CD4-positive, alpha-beta memory T cell (primary cell): ENCODE data around the gene MALAT1. TPM values are rescaled to one million over a fixed set of nuclear protein-coding genes. Genes with fewer than 3 reads are reported as not detected.
A peak's percentile ranks its signal among the peaks of the same experiment; 100 is the strongest.
"Not testable (repeated sequence)": the region's sequence is repeated elsewhere in the genome, so short reads cannot be mapped to it uniquely, and the experiment has no call there.

Experiments
- CTCF ChIA-PET: fragments of 350-600 bp; sonication (Branson Sonifier 250); formaldehyde crosslinking; loops from one replicate; lab custom pipeline; 2021; ENCODE audit warnings: inconsistent platforms; ENCODE audit not compliant: partially characterized antibody; lab: Charles Lee
- POLR2A ChIA-PET: fragments of 350-600 bp; sonication (Branson Sonifier 250); formaldehyde crosslinking; loops from one replicate; lab custom pipeline; 2021; ENCODE audit not compliant: partially characterized antibody; lab: Charles Lee
- DNase-seq, 5 donors: peaks; one replicate each; pipeline versions ENCODE4 v3.0.0 to v3.0.0-alpha.2; 2020 to 2022; ENCODE audit warnings: mixed read lengths in 1 of 5
- H3K27ac ChIP-seq: one replicate; pipeline ENCODE4 v1.7.0; 2013; ENCODE audit warnings: low read depth, low read length
- H3K27me3 ChIP-seq: 2 replicates; pipeline ENCODE4 v1.7.0; 2013; ENCODE audit warnings: mild to moderate bottlenecking, low read length, moderate library complexity; ENCODE audit not compliant: insufficient read depth
- H3K36me3 ChIP-seq: 2 replicates; pipeline ENCODE4 v1.7.0; 2013; ENCODE audit warnings: mild to moderate bottlenecking, low read length, moderate library complexity; ENCODE audit not compliant: insufficient read depth
- H3K4me1 ChIP-seq: 2 replicates; pipeline ENCODE4 v1.7.0; 2013; ENCODE audit warnings: mild to moderate bottlenecking, low read length, moderate library complexity; ENCODE audit not compliant: insufficient read depth
- H3K4me3 ChIP-seq, 2 donors: one replicate each; pipeline ENCODE4 v1.7.0; 2013; ENCODE audit warnings: low read length in 2 of 2, mild to moderate bottlenecking in 1 of 2
- H3K9me3 ChIP-seq, 2 donors: one replicate each; pipeline ENCODE4 v1.7.0; 2013; ENCODE audit warnings: low read length in 2 of 2, control low read depth in 1 of 2; ENCODE audit not compliant: control insufficient read depth in 1 of 2
- H3K27ac Mint-ChIP-seq, 7 donors: one replicate each; pipeline ENCODE4 v1.8.0; 2020 to 2021; ENCODE audit warnings: mixed read lengths in 7 of 7, mild to moderate bottlenecking in 6 of 7, inconsistent platforms in 3 of 7, moderate library complexity in 3 of 7
- H3K27me3 Mint-ChIP-seq, 2 donors: one replicate each; pipeline ENCODE4 v1.8.0; 2020 to 2021; ENCODE audit warnings: mixed read lengths in 2 of 2
- H3K36me3 Mint-ChIP-seq, 2 donors: one replicate each; pipeline ENCODE4 v1.8.0; 2020 to 2021; ENCODE audit warnings: mixed read lengths in 2 of 2, inconsistent platforms in 1 of 2, mild to moderate bottlenecking in 1 of 2
- H3K4me1 Mint-ChIP-seq, 4 donors: one replicate each; pipeline ENCODE4 v1.8.0; 2020 to 2021; ENCODE audit warnings: mixed read lengths in 4 of 4, mild to moderate bottlenecking in 1 of 4
- H3K4me3 Mint-ChIP-seq, 8 donors: one replicate each; pipeline ENCODE4 v1.8.0; 2020 to 2021; ENCODE audit warnings: mixed read lengths in 8 of 8, mild to moderate bottlenecking in 7 of 8, moderate library complexity in 6 of 8, inconsistent platforms in 3 of 8
- H3K9me3 Mint-ChIP-seq, 8 donors: one replicate each; pipeline ENCODE4 v1.8.0; 2020 to 2021; ENCODE audit warnings: mixed read lengths in 8 of 8, mild to moderate bottlenecking in 5 of 8, inconsistent platforms in 3 of 8, moderate library complexity in 1 of 8
- intact Hi-C: fragments of 100-400 bp; cut with micrococcal nuclease; formaldehyde crosslinking; loops from one replicate; pipeline ENCODE4 v1.15.1; 2023
- polyA plus RNA-seq, 2 donors: library from polyadenylated mRNA; unstranded; fragments of 300-500 nt; fragmentation: Illumina TruSeq; gene quantifications; one replicate each; pipeline ENCODE4 v1.2.3, GENCODE V29; 2021
- total RNA-seq, 2 experiments: library from RNA; stranded (reverse); gene quantifications; one replicate each; pipeline ENCODE4 v1.2.3, GENCODE V29; 2021

Gene MALAT1
- total and polyA plus RNA-seq, 4 experiments from 2014 or later, result 2,969 to 29,932 (median 16,273) TPM

DNA sequence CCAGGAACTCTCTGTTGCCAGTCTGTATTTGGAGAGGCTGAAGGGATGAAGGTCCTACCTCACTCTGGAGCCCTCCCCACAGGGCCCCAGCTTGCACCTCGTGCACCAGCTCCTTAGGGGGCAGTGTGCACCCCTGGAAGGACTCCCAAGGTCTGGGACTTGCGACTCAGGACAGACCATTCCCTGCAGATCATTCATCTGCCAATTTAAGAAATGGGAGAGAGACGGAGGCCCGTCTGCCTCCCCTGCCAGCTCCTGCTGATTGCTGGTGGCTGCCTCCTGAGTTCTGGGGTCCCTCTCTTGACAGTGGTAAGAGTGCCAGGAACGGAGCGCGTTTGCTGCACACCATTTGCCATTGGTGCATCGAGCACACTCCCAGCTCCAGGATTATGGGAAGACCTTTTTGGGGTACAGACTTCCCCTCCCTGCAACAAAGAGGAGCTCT lies 27.4 kb upstream of the MALAT1 start:
- intact Hi-C loops, result no loop called here
- H3K36me3 ChIP-seq, result no peaks in the 10 kb centered on the region
- Mint-ChIP-seq H3K27ac (peak overlapping the region; percentile 88 to 99 (median 98)), H3K4me3 (peak overlapping the region in 5 of 8 donors; percentile 70 to 85 (median 74)), H3K4me1 (peaks cover 13 to 28% (median 23%) of the 10 kb centered on the region in 4 donors), H3K27me3 (no peaks in the 10 kb centered on the region), H3K36me3 (no peaks in the 10 kb centered on the region), H3K9me3 (no peaks in the 10 kb centered on the region)
- peak overlapping the region; percentile 74 for H3K27ac ChIP-seq
- POLR2A ChIA-PET, result interaction anchor here (0.7 to 25.8 kb wide), 26 partner anchors 9 to 419 kb away, joined by 3 to 1536 read pairs (median 3); partner anchors contain the start of genes CCDC85B, DPF2, EHBP1L1 and MALAT1
- DNase-seq, result no peak
- CTCF ChIA-PET, result interaction anchor here (0.7 to 8.2 kb wide), 16 partner anchors 8 to 157 kb away, joined by 3 to 88 read pairs (median 4); partner anchors contain the start of genes CDC42EP2 and MALAT1
- no peaks in the 10 kb centered on the region for H3K9me3 ChIP-seq
- no peaks in the 10 kb centered on the region for H3K27me3 ChIP-seq
- H3K4me3 ChIP-seq, result peak overlapping the region in 1 of 2 donors; percentile 8
- H3K4me1 ChIP-seq, result peaks cover 19% of the 10 kb centered on the region

DNA sequence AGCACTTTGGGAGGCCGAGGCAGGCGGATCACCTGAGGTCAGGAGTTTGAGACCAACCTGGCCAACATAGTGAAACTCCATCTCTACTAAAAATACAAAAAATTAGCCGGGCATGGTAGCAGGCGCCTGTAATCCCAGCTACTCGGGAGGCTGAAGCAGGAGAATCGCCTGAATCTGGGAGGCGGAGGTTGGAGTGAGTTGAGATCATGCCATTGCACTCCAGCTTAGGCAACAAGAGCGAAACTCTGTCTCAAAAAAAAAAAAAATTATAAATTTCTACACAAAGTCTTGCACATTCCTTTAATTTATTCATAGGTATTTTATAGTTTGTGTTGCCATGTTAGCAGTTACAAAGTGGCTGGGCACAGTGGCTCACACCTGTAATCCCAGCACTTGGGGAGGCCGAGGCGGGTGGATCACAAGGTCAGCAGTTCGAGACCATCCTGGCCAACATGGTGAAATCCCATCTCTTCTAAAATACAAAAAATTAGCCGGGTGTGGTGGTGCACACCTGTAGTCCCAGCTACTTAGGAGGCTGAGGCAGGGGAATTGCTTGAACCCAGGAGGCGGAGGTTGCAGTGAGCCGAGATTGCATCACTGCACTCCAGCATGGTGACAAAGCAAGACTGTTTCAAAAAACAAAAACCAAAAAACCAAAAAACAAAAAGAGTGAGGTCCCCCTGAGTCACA lies 26.1 kb upstream of the MALAT1 start:
- not testable (repeated sequence) for H3K27me3 Mint-ChIP-seq, H3K9me3 ChIP-seq, H3K27me3 ChIP-seq, H3K9me3 Mint-ChIP-seq, H3K4me3 ChIP-seq, H3K36me3 ChIP-seq, DNase-seq, H3K36me3 Mint-ChIP-seq
- Histone ChIP-seq H3K27ac (peak overlapping the region; percentile 74), H3K4me1 (peaks cover 25% of the 10 kb centered on the region)
- ChIA-PET CTCF (interaction anchor here (0.7 to 8.2 kb wide), 15 partner anchors 11 to 158 kb away, joined by 3 to 88 read pairs (median 5); partner anchors contain the start of genes CDC42EP2 and MALAT1), POLR2A (interaction anchor here (0.9 to 25.8 kb wide), 14 partner anchors 8 to 418 kb away, joined by 3 to 1536 read pairs (median 5); partner anchors contain the start of genes CCDC85B, EHBP1L1, MALAT1 and NEAT1)
- Mint-ChIP-seq H3K4me3 (peak overlapping the region in 7 of 8 donors; percentile 56 to 85 (median 74)), H3K4me1 (peaks cover 16 to 35% (median 28%) of the 10 kb centered on the region in 4 donors), H3K27ac (peak overlapping the region; percentile 88 to 99 (median 98))
- intact Hi-C loops, result loop anchor here (1.0 kb wide), 2 partner anchors 25 to 90 kb away; partner anchors contain the start of gene SLC25A45

DNA sequence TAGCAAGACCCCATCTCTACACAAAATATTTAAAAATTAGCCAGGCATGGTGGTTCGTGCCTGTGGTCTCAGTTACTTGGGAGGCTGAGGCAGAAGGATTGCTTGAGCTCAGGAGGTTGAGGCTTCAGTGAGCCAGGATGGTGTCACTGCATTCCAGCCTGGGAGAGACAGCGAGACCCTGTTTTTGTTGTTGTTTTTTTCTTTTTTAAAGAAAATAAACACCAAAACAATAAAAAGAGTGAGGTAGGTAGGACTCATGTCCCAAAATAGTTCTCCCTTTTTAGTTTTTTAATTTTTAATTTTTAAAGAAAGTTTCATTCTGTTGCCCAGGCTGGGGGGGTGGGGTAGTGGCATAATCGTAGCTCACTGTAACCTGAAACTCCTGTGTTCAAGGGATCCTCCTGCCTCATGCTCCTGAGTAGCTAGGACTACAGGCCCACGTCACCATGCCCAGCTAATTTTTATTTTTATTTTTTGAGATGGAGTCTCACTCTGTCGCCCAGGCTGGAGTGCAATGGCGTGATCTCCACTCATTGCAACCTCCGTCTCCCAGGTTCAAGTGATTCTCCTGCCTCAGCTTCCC lies 25.5 kb upstream of the MALAT1 start:
- Histone ChIP-seq H3K4me1 (peaks cover 26% of the 10 kb centered on the region), H3K4me3 (no peak overlapping the region), H3K36me3 (no peaks in the 10 kb centered on the region), H3K27ac (peak overlapping the region; percentile 30), H3K9me3 (no peaks in the 10 kb centered on the region), H3K27me3 (no peaks in the 10 kb centered on the region)
- no peak for DNase-seq
- intact Hi-C loops, result no loop called here
- H3K36me3 Mint-ChIP-seq, result peaks cover 0 to 4% of the 10 kb centered on the region in 2 donors
- H3K27ac Mint-ChIP-seq, result peak overlapping the region in 5 of 7 donors; percentile 51 to 91 (median 76)
- no peaks in the 10 kb centered on the region for H3K9me3 Mint-ChIP-seq
- CTCF ChIA-PET, result interaction anchor here (0.7 to 8.2 kb wide), 7 partner anchors 23 to 142 kb away, joined by 3 to 88 read pairs (median 14); partner anchors contain the start of gene MALAT1
- H3K4me3 Mint-ChIP-seq, result no peak overlapping the region
- no peaks in the 10 kb centered on the region for H3K27me3 Mint-ChIP-seq
- POLR2A ChIA-PET, result interaction anchor here (24.3 to 25.8 kb wide), 2 partner anchors 27 to 53 kb away, joined by 679 to 1536 read pairs; partner anchors contain the start of genes MALAT1 and NEAT1
- H3K4me1 Mint-ChIP-seq, result peaks cover 17 to 36% (median 29%) of the 10 kb centered on the region in 4 donors

DNA sequence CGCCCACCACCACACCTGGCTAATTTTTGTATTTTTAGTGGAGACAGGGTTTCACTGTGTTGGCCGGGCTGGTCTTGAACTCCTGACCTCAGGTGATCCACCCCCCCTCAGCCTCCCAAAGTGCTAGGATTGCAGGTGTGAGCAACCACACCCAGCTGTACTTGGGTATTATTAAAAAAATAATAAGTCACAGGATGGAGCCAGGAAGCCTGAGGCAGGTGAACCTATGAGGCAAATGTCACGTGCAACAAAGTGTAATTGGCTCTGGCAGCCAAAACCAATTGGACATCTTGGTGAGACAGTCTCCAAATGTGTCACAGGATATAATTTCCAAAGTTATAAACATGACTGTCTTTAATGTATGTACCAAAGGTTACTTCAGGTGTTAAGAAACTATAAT lies 24.0 kb upstream of the MALAT1 start:
- ChIA-PET POLR2A (interaction anchor here (0.6 to 25.8 kb wide), 4 partner anchors 11 to 54 kb away, joined by 3 to 1536 read pairs (median 341); partner anchors contain the start of genes MALAT1 and NEAT1), CTCF (interaction anchor here (1.2 to 7.1 kb wide), 2 partner anchors 25 to 34 kb away, joined by 3 to 86 read pairs; partner anchors contain the start of gene MALAT1)
- peak overlapping the region; percentile 48 to 97 (median 63) for H3K27ac Mint-ChIP-seq
- DNase-seq, result no peak
- peak overlapping the region in 3 of 8 donors; percentile 4 to 43 (median 21) for H3K4me3 Mint-ChIP-seq
- H3K9me3 ChIP-seq, result no peaks in the 10 kb centered on the region
- H3K36me3 ChIP-seq, result no peaks in the 10 kb centered on the region
- H3K4me1 Mint-ChIP-seq, result peaks cover 15 to 40% (median 28%) of the 10 kb centered on the region in 4 donors
- H3K9me3 Mint-ChIP-seq, result no peaks in the 10 kb centered on the region
- no peak overlapping the region for H3K4me3 ChIP-seq
- H3K27me3 Mint-ChIP-seq, result no peaks in the 10 kb centered on the region
- H3K4me1 ChIP-seq, result peaks cover 30% of the 10 kb centered on the region
- H3K27ac ChIP-seq, result no peak overlapping the region
- H3K36me3 Mint-ChIP-seq, result peaks cover 0 to 4% of the 10 kb centered on the region in 2 donors
- H3K27me3 ChIP-seq, result no peaks in the 10 kb centered on the region
- intact Hi-C loops, result no loop called here

DNA sequence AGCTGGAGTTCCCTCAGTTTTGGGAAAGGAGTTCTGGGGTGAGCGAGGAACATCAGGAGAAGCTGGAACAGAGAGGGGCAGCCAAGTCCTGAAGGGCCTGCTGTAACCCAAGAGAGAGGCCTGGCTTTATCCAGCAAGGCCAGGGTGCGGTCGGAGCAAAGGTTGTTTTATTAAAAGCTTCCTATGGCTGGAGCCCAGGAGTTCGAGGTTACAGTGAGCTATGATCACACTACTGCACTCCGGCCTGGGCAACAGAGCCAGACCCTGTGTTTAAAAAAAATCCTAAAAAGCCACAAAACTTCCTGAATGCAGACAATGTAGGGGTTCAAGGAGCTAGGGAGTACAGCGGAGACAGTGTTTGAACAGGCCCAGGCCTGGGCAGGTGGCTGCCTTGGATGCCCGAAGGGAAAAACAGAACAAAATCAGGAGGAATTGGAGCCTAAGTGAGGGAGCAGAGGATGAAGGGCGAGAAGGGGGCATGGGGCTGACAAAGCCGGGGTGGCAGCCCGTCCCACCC lies 22.2 kb upstream of the MALAT1 start:
- intact Hi-C loops, result loop anchor here (1.0 to 2.0 kb wide), 3 partner anchors 21 to 60 kb away; no protein-coding TSS in a partner anchor
- Mint-ChIP-seq H3K4me3 (peak overlapping the region; percentile 95 to 100 (median 100)), H3K9me3 (no peaks in the 10 kb centered on the region), H3K36me3 (peaks cover 0 to 4% of the 10 kb centered on the region in 2 donors), H3K4me1 (peaks cover 15 to 33% (median 23%) of the 10 kb centered on the region in 4 donors), H3K27ac (peak overlapping the region; percentile 92 to 100 (median 97)), H3K27me3 (no peaks in the 10 kb centered on the region)
- Histone ChIP-seq H3K36me3 (no peaks in the 10 kb centered on the region), H3K27ac (peak overlapping the region; percentile 93), H3K9me3 (no peaks in the 10 kb centered on the region), H3K4me1 (peaks cover 24% of the 10 kb centered on the region), H3K27me3 (no peaks in the 10 kb centered on the region), H3K4me3 (peak overlapping the region; percentile 90 to 93)
- DNase-seq, result peak in 1 of 5 donors; percentile 15
- POLR2A ChIA-PET, result interaction anchor here (1.2 to 25.8 kb wide), 11 partner anchors 11 to 186 kb away, joined by 3 to 1536 read pairs (median 5); partner anchors contain the start of genes FRMD8, MALAT1, NEAT1 and RELA
- CTCF ChIA-PET, result interaction anchor here (1.3 to 7.1 kb wide), 6 partner anchors 24 to 95 kb away, joined by 3 to 86 read pairs (median 10); partner anchors contain the start of genes MALAT1 and SLC25A45

DNA sequence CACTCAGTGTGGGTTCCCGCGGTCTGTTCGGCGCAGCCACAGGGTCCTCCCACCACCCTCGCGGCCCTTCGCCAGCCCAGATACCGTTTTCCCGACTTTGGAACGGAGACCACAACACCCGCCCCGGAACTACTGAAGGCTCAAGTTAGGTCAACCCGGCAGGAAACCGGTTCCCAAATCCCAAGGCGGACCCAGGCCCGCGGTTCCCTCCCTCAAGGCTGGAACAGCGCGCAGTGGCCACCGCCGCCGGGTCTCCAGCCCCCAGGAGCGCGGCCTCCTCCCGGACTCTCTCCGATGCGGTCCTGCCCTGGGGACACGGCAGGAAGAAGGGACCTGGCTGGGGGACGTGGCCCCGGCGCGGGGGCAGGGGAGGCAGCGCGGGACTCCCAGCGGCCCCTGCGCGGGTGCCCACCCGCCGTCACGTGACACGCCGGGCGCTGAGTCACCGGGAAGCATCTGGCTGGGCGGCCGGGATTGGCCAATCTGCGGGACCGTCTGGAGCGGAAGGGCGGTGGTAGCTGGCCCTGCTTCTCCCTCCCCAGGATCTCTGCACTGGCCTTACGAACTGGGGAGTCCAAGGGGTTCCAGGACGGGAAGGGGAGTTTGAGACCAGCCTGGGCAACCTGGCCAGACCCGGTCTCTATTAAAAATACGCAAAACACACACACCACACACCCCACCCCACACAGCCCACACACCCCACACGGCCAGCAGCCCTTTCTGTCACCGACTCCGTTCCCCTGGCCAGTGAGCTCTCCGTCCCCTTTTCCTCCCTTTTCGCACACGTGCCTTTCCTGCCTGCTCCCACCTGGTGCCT lies 21.5 kb upstream of the MALAT1 start:
- ChIA-PET POLR2A (interaction anchor here (0.6 to 25.8 kb wide), 26 partner anchors 8 to 365 kb away, joined by 3 to 1536 read pairs (median 4); partner anchors contain the start of genes FAM89B, FRMD8, MALAT1 and NEAT1), CTCF (interaction anchor here (0.6 to 7.1 kb wide), 9 partner anchors 8 to 96 kb away, joined by 3 to 86 read pairs (median 7); partner anchors contain the start of genes MALAT1 and SLC25A45)
- DNase-seq, result peak; percentile 78 to 90 (median 82)
- H3K9me3 Mint-ChIP-seq, result no peaks in the 10 kb centered on the region
- H3K9me3 ChIP-seq, result no peaks in the 10 kb centered on the region
- no peaks in the 10 kb centered on the region for H3K27me3 Mint-ChIP-seq
- peak overlapping the region; percentile 95 to 100 (median 100) for H3K4me3 Mint-ChIP-seq
- no peaks in the 10 kb centered on the region for H3K27me3 ChIP-seq
- H3K4me1 Mint-ChIP-seq, result peaks cover 10 to 26% (median 17%) of the 10 kb centered on the region in 4 donors
- H3K4me1 ChIP-seq, result peaks cover 20% of the 10 kb centered on the region
- peaks cover 0 to 4% of the 10 kb centered on the region in 2 donors for H3K36me3 Mint-ChIP-seq
- H3K4me3 ChIP-seq, result peak overlapping the region; percentile 90 to 93
- intact Hi-C loops, result loop anchor here (1.0 to 2.0 kb wide), 3 partner anchors 20 to 61 kb away; no protein-coding TSS in a partner anchor
- peak overlapping the region; percentile 97 to 100 (median 99) for H3K27ac Mint-ChIP-seq
- H3K27ac ChIP-seq, result peak overlapping the region; percentile 93
- no peaks in the 10 kb centered on the region for H3K36me3 ChIP-seq
